GM12891 (cell line): ENCODE results near the gene CFAP46.

Experiments
- PAX5 ChIP-seq: IDR thresholded peaks from 2 replicates; pipeline ENCODE4 v1.6.1; 2011; ENCODE audit warnings: low read length, moderate library complexity, mild to moderate bottlenecking; ENCODE audit not compliant: insufficient read depth, severe bottlenecking
- POLR2A ChIP-seq: IDR thresholded peaks from 2 replicates; pipeline ENCODE4 v1.6.1; 2011; ENCODE audit warnings: low read depth, low read length, control low read depth
- POLR2AphosphoS5 ChIP-seq: IDR thresholded peaks from 2 replicates; pipeline ENCODE4 v1.6.1; 2011; ENCODE audit warnings: low read depth, low read length, control low read depth
- POU2F2 ChIP-seq: IDR thresholded peaks from 2 replicates; pipeline ENCODE4 v1.6.1; 2011; ENCODE audit warnings: low read depth, mild to moderate bottlenecking, control low read depth, low read length, moderate library complexity
- SPI1 ChIP-seq: IDR thresholded peaks from 2 replicates; pipeline ENCODE4 v1.6.1; 2011; ENCODE audit warnings: low read depth, low read length, control low read depth
- TAF1 ChIP-seq: IDR thresholded peaks from 2 replicates; pipeline ENCODE4 v1.6.1; 2011; ENCODE audit warnings: low read depth, low read length, control low read depth

- TF ChIP-seq POLR2A (no peak), POLR2AphosphoS5 (no peak), TAF1 (no peak), POU2F2 (no peak), SPI1 (no peak), PAX5 (no peak)
Measured at GRCh38 chr10:132827861-132828539, 114.4 kb downstream of the CFAP46 start.
